ENCODE results near the gene ULBP3. TPM values are rescaled to one million over a fixed set of nuclear protein-coding genes. Genes with fewer than 3 reads are reported as not detected.
A peak's percentile ranks its signal among the peaks of the same experiment; 100 is the strongest.

Gene ULBP3
- polyA plus RNA-seq, 1 of the 3 experiments (the other 2 are of a cell fraction), result 4.6 TPM

DNA sequence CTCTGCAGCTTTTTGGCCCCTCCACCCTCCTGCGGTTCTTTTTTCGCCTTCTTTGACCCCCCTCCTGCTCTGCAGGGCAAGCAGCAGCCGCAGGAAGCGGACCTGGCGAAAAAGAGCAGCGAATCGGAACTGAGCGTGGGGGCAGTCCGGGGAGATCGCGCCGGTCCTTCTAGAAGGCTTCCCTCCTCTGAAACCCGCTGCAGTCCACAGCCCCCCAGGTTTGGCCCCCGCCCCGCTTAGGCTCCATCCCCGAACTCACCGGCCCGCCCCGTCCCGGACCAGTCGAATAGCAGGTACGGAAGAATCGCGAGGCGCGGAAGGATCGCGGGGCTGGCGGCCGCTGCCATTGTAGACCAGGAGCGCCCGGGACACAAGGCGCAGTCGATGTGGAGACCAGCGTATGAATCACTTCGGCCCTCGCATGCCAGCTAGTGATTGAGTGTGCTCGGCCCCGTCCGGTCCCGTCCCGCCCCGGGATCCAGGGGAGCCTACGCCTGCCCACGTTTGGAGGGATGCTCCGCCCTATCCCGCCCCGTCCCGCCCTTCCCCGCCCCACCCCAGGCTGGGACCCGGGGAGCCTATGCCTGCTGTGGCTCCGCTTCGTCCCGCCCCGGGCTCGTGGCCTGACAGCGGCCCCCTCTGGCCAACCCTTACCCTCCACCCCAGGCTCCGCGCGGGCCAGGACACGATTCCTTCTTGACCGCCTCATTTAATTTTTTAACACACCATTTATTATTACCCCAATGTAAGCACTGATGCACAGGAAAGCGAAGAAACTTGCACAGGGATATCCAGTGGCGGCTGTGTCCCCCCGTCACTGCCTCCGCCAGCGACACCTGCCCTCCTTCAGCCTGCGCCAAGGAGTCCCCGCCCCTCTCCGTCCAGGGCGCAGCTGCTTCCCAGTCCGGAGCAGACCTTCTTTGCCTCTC, at the start of gene ULBP3 (continued):
- TF ChIP-seq PBX3 (IDR thresholded peaks at IDR 0.05) (peak; percentile 59), FOXM1 (IDR thresholded peaks at IDR 0.05; ENCODE audit: low read depth) (no peak), TEAD4 (IDR thresholded peaks at IDR 0.05; ENCODE audit: borderline replicate concordance, insufficient read depth) (no peak), MXI1 (IDR thresholded peaks at IDR 0.05; ENCODE audit: low read depth, low read length) (no peak), CTCF (IDR thresholded peaks at IDR 0.05) (peak; percentile 61)
- TF ChIP-seq, protein P1, sequence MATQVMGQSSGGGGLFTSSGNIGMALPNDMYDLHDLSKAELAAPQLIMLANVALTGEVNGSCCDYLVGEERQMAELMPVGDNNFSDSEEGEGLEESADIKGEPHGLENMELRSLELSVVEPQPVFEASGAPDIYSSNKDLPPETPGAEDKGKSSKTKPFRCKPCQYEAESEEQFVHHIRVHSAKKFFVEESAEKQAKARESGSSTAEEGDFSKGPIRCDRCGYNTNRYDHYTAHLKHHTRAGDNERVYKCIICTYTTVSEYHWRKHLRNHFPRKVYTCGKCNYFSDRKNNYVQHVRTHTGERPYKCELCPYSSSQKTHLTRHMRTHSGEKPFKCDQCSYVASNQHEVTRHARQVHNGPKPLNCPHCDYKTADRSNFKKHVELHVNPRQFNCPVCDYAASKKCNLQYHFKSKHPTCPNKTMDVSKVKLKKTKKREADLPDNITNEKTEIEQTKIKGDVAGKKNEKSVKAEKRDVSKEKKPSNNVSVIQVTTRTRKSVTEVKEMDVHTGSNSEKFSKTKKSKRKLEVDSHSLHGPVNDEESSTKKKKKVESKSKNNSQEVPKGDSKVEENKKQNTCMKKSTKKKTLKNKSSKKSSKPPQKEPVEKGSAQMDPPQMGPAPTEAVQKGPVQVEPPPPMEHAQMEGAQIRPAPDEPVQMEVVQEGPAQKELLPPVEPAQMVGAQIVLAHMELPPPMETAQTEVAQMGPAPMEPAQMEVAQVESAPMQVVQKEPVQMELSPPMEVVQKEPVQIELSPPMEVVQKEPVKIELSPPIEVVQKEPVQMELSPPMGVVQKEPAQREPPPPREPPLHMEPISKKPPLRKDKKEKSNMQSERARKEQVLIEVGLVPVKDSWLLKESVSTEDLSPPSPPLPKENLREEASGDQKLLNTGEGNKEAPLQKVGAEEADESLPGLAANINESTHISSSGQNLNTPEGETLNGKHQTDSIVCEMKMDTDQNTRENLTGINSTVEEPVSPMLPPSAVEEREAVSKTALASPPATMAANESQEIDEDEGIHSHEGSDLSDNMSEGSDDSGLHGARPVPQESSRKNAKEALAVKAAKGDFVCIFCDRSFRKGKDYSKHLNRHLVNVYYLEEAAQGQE (IDR thresholded peaks at IDR 0.05; ENCODE audit: low read depth, low read length), result peak; percentile 18; the same call in 1 of the 2 replicates

DNA sequence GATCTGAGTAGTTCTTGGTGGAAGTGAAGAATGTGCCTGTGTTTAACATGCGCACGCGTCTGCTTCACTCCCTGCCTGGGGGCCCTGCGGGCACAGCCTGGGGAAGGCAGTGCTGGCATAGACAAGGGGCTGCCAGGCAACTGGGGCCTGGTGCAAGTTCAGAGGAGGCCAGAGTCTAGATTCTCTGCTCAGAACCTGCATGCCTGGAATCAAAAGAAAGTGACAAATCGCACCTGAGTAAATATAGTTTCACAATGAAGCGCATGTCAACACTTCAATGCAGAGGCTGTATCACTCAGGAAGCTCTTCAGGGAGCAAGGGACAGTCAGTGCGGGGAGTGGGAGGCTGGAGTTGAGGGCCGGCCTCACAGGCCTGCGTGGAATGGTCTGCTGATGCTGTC, 49.7 kb upstream of the ULBP3 start:
- no peaks in the 10 kb centered on the region for H4K20me1 ChIP-seq (ENCODE audit: insufficient read depth)
- DNase-seq, result no peak
- H3K9ac ChIP-seq, result no peak overlapping the region
- H3K4me3 ChIP-seq (ENCODE audit: low read depth in 2 of 2, low read length in 1 of 2), result no peak overlapping the region
- TF ChIP-seq, protein P1 (IDR thresholded peaks at IDR 0.05; ENCODE audit: low read depth, low read length), result no peak
- TF ChIP-seq NFIC (IDR thresholded peaks at IDR 0.05; ENCODE audit: borderline replicate concordance), result no peak
- no peak overlapping the region for H3K4me2 ChIP-seq
- no peaks in the 10 kb centered on the region for H3K36me3 ChIP-seq (replicated peaks in 1 of 2; ENCODE audit: control insufficient read depth in 1 of 2, insufficient read depth in 2 of 2, low read length in 1 of 2)
- H3K27ac ChIP-seq (ENCODE audit: low read depth in 2 of 2, low read length in 1 of 2), result no peak overlapping the region
- no peaks in the 10 kb centered on the region for H3K79me2 ChIP-seq (ENCODE audit: insufficient read depth)
- H3F3A ChIP-seq (replicated peaks; ENCODE audit: insufficient read depth), result no peaks in the 10 kb centered on the region
- no peaks in the 10 kb centered on the region for H3K9me3 ChIP-seq
- H3K4me1 ChIP-seq (ENCODE audit: control insufficient read depth in 1 of 2, insufficient read depth in 2 of 2, low read depth in 1 of 2, low read length in 1 of 2), result no peaks in the 10 kb centered on the region; a peak in 1 of 4 replicates
- H2AFZ ChIP-seq (ENCODE audit: low read depth), result no peak overlapping the region
- whole genome bisulfite sequencing (ENCODE audit: low lambda C conversion rate), result 19% methylated on average over 7 of the region's 9 CpGs
- ChIA-PET CTCF (interaction anchor here (0.6 kb wide), 1 partner anchor 297 kb away, joined by 3 read pairs; no protein-coding TSS in a partner anchor), POLR2A (no interaction called here)
- no peaks in the 10 kb centered on the region for H3K9me2 ChIP-seq
- peaks cover 16% of the 10 kb centered on the region; the same call in 1 of the 2 replicates for H3K27me3 ChIP-seq (ENCODE audit: insufficient read depth)
